OCI-LY3 (cell line): ENCODE measurements around the gene CCRL2.

Experiments
- EZH2phosphoT487 ChIP-seq: fragments of 200-600 bp; shearing (Covaris generic); IDR thresholded peaks from 2 replicates; pipeline ENCODE4 v1.6.1; 2018; ENCODE audit warnings: antibody characterized with exemption, mixed run types, low read depth
- TF ChIP-seq, protein P1 (sequence below): fragments of 200-600, 300-600 bp; sonication (generic); IDR thresholded peaks from 2 replicates; pipeline ENCODE4 v1.5.1; 2014; ENCODE audit warnings: antibody characterized with exemption, low read length, low read depth

DNA sequence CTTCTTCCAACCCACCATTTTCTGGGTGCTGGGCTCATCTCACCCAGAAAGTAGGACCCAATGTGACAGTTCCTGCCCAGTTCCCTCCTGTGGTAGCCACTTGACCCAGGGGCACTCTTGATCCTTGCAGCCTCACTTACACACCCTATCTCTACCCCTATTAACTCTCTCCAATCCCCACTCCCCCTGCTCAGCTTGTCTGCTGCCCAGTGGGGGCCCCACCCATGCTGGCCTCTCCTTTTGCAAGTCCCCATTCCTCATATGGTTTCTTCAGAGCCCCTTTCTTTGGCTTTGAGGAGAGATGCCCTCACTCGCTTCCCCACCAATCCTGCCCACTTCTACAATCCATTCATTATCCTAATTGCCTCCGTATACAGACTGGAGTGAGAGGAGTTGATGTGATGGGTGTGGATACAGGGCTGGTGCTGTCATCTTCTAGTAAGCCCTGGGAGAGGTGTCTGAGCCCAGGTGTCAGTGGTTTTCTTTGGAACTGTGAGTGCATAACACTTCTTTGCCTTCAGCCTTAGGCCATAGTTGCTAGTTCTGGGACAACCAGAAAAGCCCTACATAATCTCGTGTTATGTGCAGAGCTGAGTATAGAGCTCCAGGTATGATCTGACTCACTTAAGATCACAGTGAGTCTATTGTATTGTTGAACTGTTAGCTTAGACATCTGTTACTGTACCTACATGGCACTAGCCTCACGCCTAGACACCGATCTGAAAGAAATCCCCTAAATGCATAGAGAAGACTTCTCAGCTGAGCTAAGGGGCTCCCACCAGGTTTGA lies 41.1 kb upstream of the CCRL2 start:
- TF ChIP-seq, protein P1, sequence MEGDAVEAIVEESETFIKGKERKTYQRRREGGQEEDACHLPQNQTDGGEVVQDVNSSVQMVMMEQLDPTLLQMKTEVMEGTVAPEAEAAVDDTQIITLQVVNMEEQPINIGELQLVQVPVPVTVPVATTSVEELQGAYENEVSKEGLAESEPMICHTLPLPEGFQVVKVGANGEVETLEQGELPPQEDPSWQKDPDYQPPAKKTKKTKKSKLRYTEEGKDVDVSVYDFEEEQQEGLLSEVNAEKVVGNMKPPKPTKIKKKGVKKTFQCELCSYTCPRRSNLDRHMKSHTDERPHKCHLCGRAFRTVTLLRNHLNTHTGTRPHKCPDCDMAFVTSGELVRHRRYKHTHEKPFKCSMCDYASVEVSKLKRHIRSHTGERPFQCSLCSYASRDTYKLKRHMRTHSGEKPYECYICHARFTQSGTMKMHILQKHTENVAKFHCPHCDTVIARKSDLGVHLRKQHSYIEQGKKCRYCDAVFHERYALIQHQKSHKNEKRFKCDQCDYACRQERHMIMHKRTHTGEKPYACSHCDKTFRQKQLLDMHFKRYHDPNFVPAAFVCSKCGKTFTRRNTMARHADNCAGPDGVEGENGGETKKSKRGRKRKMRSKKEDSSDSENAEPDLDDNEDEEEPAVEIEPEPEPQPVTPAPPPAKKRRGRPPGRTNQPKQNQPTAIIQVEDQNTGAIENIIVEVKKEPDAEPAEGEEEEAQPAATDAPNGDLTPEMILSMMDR = no peak
- TF ChIP-seq EZH2phosphoT487 = no peak
